ENCODE data around the gene PRSS57. TPM values are rescaled to one million over a fixed set of nuclear protein-coding genes. Genes with fewer than 3 reads are reported as not detected.

The PRSS57 gene
- total RNA-seq, 1 experiment from 2014 or later: not detected

GRCh38 chr19:687569-688166 is 7.6 kb downstream of the PRSS57 start:
- no TSS peak for BruUV-seq (replicated peaks)
- intact Hi-C loops (cut with micrococcal nuclease; ENCODE audit: unreplicated experiment): no loop called here
- no peak for TF ChIP-seq CTCF (IDR thresholded peaks at IDR 0.05; ENCODE audit: unreplicated experiment)
- CTCF ChIA-PET: no interaction called here
- no peak for DNase-seq
- peaks cover 18% of the 10 kb centered on the region for H3K27me3 Mint-ChIP-seq (ENCODE audit: unreplicated experiment)
- H3K4me1 Mint-ChIP-seq (ENCODE audit: low read depth, unreplicated experiment): no peaks in the 10 kb centered on the region
- H3K27ac Mint-ChIP-seq (ENCODE audit: unreplicated experiment): no peak overlapping the region
- H3K36me3 Mint-ChIP-seq (ENCODE audit: insufficient read depth, unreplicated experiment): peaks cover 6% of the 10 kb centered on the region
- H3K4me3 Mint-ChIP-seq (ENCODE audit: low read depth, unreplicated experiment): no peak overlapping the region
- H3K9me3 Mint-ChIP-seq (ENCODE audit: low read depth, unreplicated experiment): no peaks in the 10 kb centered on the region

DNA sequence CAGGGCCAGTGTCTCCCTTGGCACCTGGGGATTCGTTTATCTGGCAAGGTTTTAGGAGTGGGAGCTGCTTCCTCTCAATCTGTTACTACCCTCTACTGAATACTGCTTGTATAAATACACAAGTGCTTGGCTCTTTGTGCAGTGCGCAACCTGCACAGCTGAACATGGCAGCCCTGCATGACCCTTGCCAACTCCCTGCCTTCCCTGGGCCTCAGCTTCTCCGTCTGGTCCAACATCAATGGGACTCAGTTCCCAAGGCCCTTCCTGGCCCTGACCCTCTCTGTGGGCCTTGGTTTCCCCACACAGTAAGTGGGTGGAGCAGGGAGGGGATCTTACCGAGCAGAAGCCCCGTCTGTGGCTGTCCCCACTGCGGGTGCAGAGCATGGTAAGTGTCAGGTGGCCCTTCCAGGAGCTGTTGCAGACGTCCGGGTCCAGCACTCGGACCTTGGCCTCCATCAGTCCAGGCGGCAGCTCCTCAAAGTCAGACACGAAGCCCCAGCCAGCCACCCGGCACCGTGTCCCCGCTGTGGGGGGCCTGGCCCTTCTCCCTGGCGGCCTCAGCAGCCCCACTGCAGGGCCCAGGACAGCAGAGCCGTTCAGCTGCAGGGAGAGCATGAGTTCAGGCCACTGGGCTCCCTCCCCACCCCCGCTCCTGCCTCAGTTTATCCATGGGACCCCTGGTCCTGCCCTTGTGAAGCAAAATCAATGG is 8.5 kb downstream of the PRSS57 start:
- H3K27me3 Mint-ChIP-seq (ENCODE audit: unreplicated experiment): peaks cover 18% of the 10 kb centered on the region
- BruUV-seq (replicated peaks): no TSS peak
- CTCF ChIA-PET: interaction anchor here (0.5 to 0.6 kb wide), 2 partner anchors 19 to 341 kb away, joined by 3 to 4 read pairs; no protein-coding TSS in a partner anchor
- peaks cover 6% of the 10 kb centered on the region for H3K36me3 Mint-ChIP-seq (ENCODE audit: insufficient read depth, unreplicated experiment)
- no peaks in the 10 kb centered on the region for H3K9me3 Mint-ChIP-seq (ENCODE audit: low read depth, unreplicated experiment)
- H3K4me1 Mint-ChIP-seq (ENCODE audit: low read depth, unreplicated experiment): no peaks in the 10 kb centered on the region
- intact Hi-C loops (cut with micrococcal nuclease; ENCODE audit: unreplicated experiment): no loop called here
- DNase-seq: no peak
- H3K4me3 Mint-ChIP-seq (ENCODE audit: low read depth, unreplicated experiment): no peak overlapping the region
- no peak overlapping the region for H3K27ac Mint-ChIP-seq (ENCODE audit: unreplicated experiment)
- no peak for TF ChIP-seq CTCF (IDR thresholded peaks at IDR 0.05; ENCODE audit: unreplicated experiment)

- BruUV-seq (replicated peaks): no TSS peak
- CTCF ChIA-PET: no interaction called here
- no peak for TF ChIP-seq CTCF (IDR thresholded peaks at IDR 0.05; ENCODE audit: unreplicated experiment)
- H3K4me3 Mint-ChIP-seq (ENCODE audit: low read depth, unreplicated experiment): no peak overlapping the region
- DNase-seq: no peak
- H3K27me3 Mint-ChIP-seq (ENCODE audit: unreplicated experiment): peaks cover 18% of the 10 kb centered on the region
- H3K9me3 Mint-ChIP-seq (ENCODE audit: low read depth, unreplicated experiment): no peaks in the 10 kb centered on the region
- H3K27ac Mint-ChIP-seq (ENCODE audit: unreplicated experiment): no peak overlapping the region
- H3K4me1 Mint-ChIP-seq (ENCODE audit: low read depth, unreplicated experiment): no peaks in the 10 kb centered on the region
- intact Hi-C loops (cut with micrococcal nuclease; ENCODE audit: unreplicated experiment): no loop called here
- H3K36me3 Mint-ChIP-seq (ENCODE audit: insufficient read depth, unreplicated experiment): peaks cover 10% of the 10 kb centered on the region
Measured at GRCh38 chr19:685454-685931, 9.8 kb downstream of the PRSS57 start.

GRCh38 chr19:682678-683320 is 12.5 kb downstream of the PRSS57 start:
- Mint-ChIP-seq H3K4me3 (ENCODE audit: low read depth, unreplicated experiment) (no peak overlapping the region), H3K9me3 (ENCODE audit: low read depth, unreplicated experiment) (no peaks in the 10 kb centered on the region), H3K27ac (ENCODE audit: unreplicated experiment) (no peak overlapping the region), H3K36me3 (ENCODE audit: insufficient read depth, unreplicated experiment) (peaks cover 22% of the 10 kb centered on the region), H3K4me1 (ENCODE audit: low read depth, unreplicated experiment) (no peaks in the 10 kb centered on the region), H3K27me3 (ENCODE audit: unreplicated experiment) (peaks cover 7% of the 10 kb centered on the region)
- BruUV-seq (replicated peaks): no TSS peak
- no peak for TF ChIP-seq CTCF (IDR thresholded peaks at IDR 0.05; ENCODE audit: unreplicated experiment)
- DNase-seq: no peak
- CTCF ChIA-PET: no interaction called here
- intact Hi-C loops (cut with micrococcal nuclease; ENCODE audit: unreplicated experiment): no loop called here
